Right lobe of liver (tissue), 6 donors: ENCODE data around the gene CAMTA1. TPM values are rescaled to one million over a fixed set of nuclear protein-coding genes. Genes with fewer than 3 reads are reported as not detected.

ENCODE experiments used
- ATAC-seq, 4 donors: fragments of 200-7000 bp; cut with Tn5 transposase; one replicate each; pipeline ENCODE4 v1.9.1; 2020; ENCODE audit warnings: mild to moderate bottlenecking in 4 of 4, moderate library complexity in 4 of 4
- DNase-seq, 3 donors: peaks; one replicate each; pipeline ENCODE4 v3.0.0-alpha.2; 2020
- H3K27ac ChIP-seq, 3 donors: fragments of 200-600 bp; one replicate each; pipeline ENCODE4 v1.8.0; 2022
- H3K27me3 ChIP-seq, 2 donors: fragments of 200-600 bp; one replicate each; pipeline ENCODE4 v1.8.0; 2022
- H3K36me3 ChIP-seq, 4 donors: fragments of 200-600 bp; sonication (generic) in 1 of 4; one replicate each; pipeline versions ENCODE4 v1.5.1 to v1.8.0; 2017 to 2022; ENCODE audit warnings: control low read depth in 1 of 4
- H3K4me1 ChIP-seq, 4 donors: fragments of 200-600 bp; sonication (generic) in 1 of 4; one replicate each; pipeline versions ENCODE4 v1.5.1 to v1.8.0; 2017 to 2022; ENCODE audit warnings: control low read depth in 1 of 4
- H3K4me3 ChIP-seq, 3 donors: fragments of 200-600 bp; one replicate each; pipeline ENCODE4 v1.8.0; 2022
- H3K9me3 ChIP-seq, 4 donors: fragments of 200-600 bp; sonication (generic) in 1 of 4; one replicate each; pipeline versions ENCODE4 v1.5.1 to v1.8.0; 2017 to 2022; ENCODE audit warnings: control low read depth in 1 of 4
- POLR2A ChIP-seq: fragments of 450-650 bp; IDR thresholded peaks from one replicate; pipeline ENCODE4 v1.6.1; 2017; ENCODE audit warnings: antibody characterized with exemption, mild to moderate bottlenecking
- WGBS: methylation state at CpG from one replicate; pipeline ENCODE4 v1.1.6; 2018; ENCODE audit warnings: low coverage, low lambda C conversion rate; ENCODE audit not compliant: insufficient coverage; ENCODE audit errors: missing lambda C conversion rate; 5-methylcytosine and 5-hydroxymethylcytosine counted together
- intact Hi-C, 2 donors: fragments of 100-400 bp; cut with DNase I; formaldehyde crosslinking; loops; one replicate each; pipeline versions ENCODE4 v1.11.2 to v1.14.1; 2022
- total RNA-seq, 6 experiments: library from RNA; depleted of rRNA in 2 of 6; stranded (reverse); fragments of >200 nt in 2 of 6; fragmentation: NEBNext Ultra II Directional in 3 of 6; extraction: Animal tissue kit (Norgen Biotek cat#: 25700) in 3 of 6; gene quantifications; one replicate each; pipeline versions ENCODE4 v1.1.0 to v1.2.4, GENCODE V29; 2016 to 2023
- TF ChIP-seq, protein P1 (sequence below), 4 donors: fragments of 200-600 bp in 3 of 4; fragments of 450-650 bp in 1 of 4; IDR thresholded peaks; one replicate each; pipeline versions ENCODE4 v1.5.1 to v1.8.0; 2016 to 2022; ENCODE audit warnings: antibody characterized with exemption in 4 of 4, mild to moderate bottlenecking in 2 of 4
- donor health status: DM: no; HTN: yes; CAD: no.
- donor health status: DM: no; HTN: no; CAD: no.
- donor health status: DM: no; HTN: no; CAD: no.
- donor health status: DM: no; HTN: yes; CAD: no.
- donor health status: DM: no; HTN: yes; CAD: no.

CAMTA1 gene
- total RNA-seq, 6 experiments from 2014 or later: 32.3 to 49.4 (median 37.2) TPM

DNA sequence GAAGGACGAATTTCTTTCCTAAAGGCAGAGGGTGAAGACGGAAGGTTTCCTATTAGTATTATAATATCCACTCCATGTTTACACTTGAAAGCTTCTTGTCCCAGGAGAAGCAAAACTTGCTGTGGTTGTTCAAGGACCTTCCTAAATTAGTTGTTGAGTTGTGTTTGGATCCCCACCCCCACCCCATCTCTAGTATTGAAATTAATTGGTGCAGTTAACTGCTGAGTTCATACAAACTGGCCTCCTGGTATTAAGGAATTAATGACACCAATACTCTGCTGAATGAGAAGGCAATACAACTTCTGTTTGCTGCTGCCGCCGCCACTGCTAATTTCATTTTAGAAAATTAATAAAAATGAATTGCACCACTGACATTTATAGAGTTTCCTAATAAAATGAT, 308.8 kb downstream of the CAMTA1 start:
- WGBS: 92% methylated on average over 2 of the region's 4 CpGs
- no peaks in the 10 kb centered on the region for H3K27me3 ChIP-seq
- peaks cover 0 to 17% (median 8%) of the 10 kb centered on the region in 4 donors for H3K4me1 ChIP-seq
- TF ChIP-seq POLR2A: no peak
- TF ChIP-seq, protein P1, sequence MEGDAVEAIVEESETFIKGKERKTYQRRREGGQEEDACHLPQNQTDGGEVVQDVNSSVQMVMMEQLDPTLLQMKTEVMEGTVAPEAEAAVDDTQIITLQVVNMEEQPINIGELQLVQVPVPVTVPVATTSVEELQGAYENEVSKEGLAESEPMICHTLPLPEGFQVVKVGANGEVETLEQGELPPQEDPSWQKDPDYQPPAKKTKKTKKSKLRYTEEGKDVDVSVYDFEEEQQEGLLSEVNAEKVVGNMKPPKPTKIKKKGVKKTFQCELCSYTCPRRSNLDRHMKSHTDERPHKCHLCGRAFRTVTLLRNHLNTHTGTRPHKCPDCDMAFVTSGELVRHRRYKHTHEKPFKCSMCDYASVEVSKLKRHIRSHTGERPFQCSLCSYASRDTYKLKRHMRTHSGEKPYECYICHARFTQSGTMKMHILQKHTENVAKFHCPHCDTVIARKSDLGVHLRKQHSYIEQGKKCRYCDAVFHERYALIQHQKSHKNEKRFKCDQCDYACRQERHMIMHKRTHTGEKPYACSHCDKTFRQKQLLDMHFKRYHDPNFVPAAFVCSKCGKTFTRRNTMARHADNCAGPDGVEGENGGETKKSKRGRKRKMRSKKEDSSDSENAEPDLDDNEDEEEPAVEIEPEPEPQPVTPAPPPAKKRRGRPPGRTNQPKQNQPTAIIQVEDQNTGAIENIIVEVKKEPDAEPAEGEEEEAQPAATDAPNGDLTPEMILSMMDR (IDR thresholded peaks at IDR 0.05): no peak
- H3K4me3 ChIP-seq: no peak overlapping the region
- intact Hi-C loops: no loop called here
- H3K9me3 ChIP-seq: no peaks in the 10 kb centered on the region
- DNase-seq (no peak), ATAC-seq (no peak)
- H3K27ac ChIP-seq: no peak overlapping the region
- no peaks in the 10 kb centered on the region for H3K36me3 ChIP-seq

DNA sequence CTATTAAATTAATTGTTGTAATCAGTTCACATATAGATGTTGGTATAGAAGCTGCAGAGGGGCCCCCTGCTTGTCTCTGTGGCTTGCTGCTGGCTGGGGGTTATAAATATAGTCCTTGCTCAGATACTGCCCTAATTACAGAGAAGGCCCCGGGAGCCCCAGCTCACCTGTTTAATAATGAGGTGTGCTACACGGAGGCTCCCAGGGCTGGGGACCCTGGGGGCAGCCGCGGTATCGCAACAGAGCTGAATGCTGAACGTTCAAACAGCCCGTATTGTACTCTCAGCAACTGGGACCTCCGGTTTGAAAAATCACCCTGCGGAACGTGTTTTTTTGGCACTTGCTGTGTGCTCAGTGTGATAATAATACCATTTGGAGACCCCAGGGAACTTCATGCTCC, 309.3 kb downstream of the CAMTA1 start:
- H3K4me1 ChIP-seq: peaks cover 0 to 18% (median 8%) of the 10 kb centered on the region in 4 donors

DNA sequence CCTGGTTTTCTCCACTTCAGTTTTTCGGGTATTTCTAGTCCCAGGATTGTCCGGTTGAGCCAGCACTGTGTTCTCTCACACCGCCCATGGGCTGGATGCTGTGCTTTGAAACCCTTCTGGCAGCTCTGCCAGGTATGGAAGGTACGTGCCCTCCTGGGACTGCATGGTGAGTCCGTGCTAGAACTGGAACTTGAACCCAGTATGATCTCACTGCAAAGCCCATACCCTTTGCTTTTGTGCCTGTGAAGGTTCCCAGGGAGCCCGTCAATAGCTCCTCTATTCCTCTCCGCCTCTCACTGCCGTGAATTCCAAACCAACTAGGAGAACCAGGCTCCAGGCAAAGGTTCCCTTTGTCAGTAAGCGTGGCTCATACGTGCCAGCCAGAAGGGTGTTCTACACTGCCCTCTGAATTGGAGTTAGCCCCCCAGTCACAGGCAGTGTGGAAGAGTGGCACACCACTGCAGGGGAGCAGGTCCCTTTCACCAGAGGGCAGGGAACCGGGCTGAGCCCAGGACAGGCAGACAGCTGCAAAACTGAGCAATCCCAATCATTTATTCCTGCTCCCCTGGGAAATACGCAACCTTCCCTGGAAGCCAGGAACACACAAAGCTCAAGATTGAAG, 310.2 kb downstream of the CAMTA1 start:
- no peaks in the 10 kb centered on the region for H3K36me3 ChIP-seq
- peak in 2 of 3 donors; percentile 49 to 85 for DNase-seq
- no peaks in the 10 kb centered on the region for H3K27me3 ChIP-seq
- intact Hi-C loops: no loop called here
- H3K9me3 ChIP-seq: no peaks in the 10 kb centered on the region
- peaks cover 0 to 18% (median 8%) of the 10 kb centered on the region in 4 donors for H3K4me1 ChIP-seq
- ATAC-seq: peak; percentile 8 to 67 (median 60)
- TF ChIP-seq POLR2A: peak; percentile 60
- TF ChIP-seq, protein P1 (IDR thresholded peaks at IDR 0.05): no peak
- 44% methylated on average over 3 of the region's 12 CpGs for WGBS
- no peak overlapping the region for H3K27ac ChIP-seq
- H3K4me3 ChIP-seq: no peak overlapping the region

More for the DNA sequence above, 309.3 kb downstream of the CAMTA1 start:
- Histone ChIP-seq H3K27ac (no peak overlapping the region), H3K36me3 (no peaks in the 10 kb centered on the region), H3K4me3 (no peak overlapping the region), H3K27me3 (no peaks in the 10 kb centered on the region), H3K9me3 (no peaks in the 10 kb centered on the region)
- ATAC-seq: no peak
- DNase-seq: no peak
- TF ChIP-seq POLR2A: no peak
- TF ChIP-seq, protein P1 (IDR thresholded peaks at IDR 0.05): no peak
- WGBS: no CpG with 5 or more reads among the region's 10 CpGs
- intact Hi-C loops: no loop called here

DNA sequence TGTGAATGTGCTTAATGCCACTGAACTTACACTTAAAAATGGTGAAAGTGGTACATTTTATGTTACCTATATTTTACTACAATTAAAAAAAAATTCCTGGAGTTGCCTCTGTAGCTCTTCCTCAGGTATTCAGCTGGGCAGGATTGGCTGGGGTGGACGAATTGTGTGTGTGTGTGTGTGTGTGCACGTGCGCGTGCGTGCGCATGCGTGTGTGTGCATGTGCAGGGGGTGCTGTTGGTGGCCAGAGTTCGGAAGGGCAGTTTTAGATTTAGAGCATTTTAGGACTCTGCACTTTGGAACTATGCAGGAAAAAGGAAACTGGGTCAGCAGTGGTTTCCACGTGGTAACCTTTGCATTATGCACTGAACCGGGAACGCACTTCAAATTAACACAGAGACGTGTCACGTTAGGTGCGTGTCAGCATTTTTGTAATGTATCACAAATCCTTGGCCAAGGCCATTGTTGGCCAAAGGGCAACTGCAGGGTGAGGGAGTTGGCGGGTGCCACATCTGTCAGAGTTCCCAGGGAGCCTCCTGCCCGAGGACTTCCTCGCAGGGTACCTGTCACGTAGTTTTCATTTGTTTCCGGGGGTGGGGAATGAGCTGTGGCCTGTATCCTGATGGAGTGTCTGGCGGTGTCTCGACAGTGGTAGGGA, 312.8 kb downstream of the CAMTA1 start:
- Histone ChIP-seq H3K36me3 (no peaks in the 10 kb centered on the region), H3K27me3 (no peaks in the 10 kb centered on the region), H3K9me3 (no peaks in the 10 kb centered on the region), H3K4me1 (peaks cover 0 to 18% (median 8%) of the 10 kb centered on the region in 4 donors), H3K27ac (peak overlapping the region; percentile 16 to 65 (median 31)), H3K4me3 (no peak overlapping the region)
- peak; percentile 84 to 90 (median 86) for ATAC-seq
- WGBS: 30% methylated on average over 16 of the region's 21 CpGs
- peak; percentile 82 to 93 (median 88) for DNase-seq
- no peak for TF ChIP-seq POLR2A
- TF ChIP-seq, protein P1 (IDR thresholded peaks at IDR 0.05): no peak
- intact Hi-C loops: no loop called here
